Measurements from ENCODE around the gene RMRP.

GRCh38 chr9:35698231-35698630 lies 40.4 kb upstream of the RMRP start:
- TF ChIP-seq CTCF (IDR thresholded peaks at IDR 0.05; ENCODE audit: insufficient read depth, low read length, poor library complexity, severe bottlenecking) (no peak), EZH2phosphoT487 (conservative IDR thresholded peaks at IDR 0.05; ENCODE audit: low read length) (no peak)

Data from SU-DHL-6 (cell line).